HepG2 (cell line): Measurements from ENCODE around the gene LTB4R. TPM values are rescaled to one million over a fixed set of nuclear protein-coding genes. Genes with fewer than 3 reads are reported as not detected.

Experiments used
- ATAC-seq: fragments of 200-7000 bp; cut with Tn5 transposase; 3 replicates; pipeline ENCODE4 v1.9.1; 2020; ENCODE audit warnings: mild to moderate bottlenecking, moderate library complexity
- BruUV-seq: library from RNA; stranded (reverse); fragments of 400-500 nt; replicated peaks from 2 replicates; lab custom pipeline; 2021; lab: Mats Ljungman, UMichigan
- CTCF ChIA-PET: fragments of 300-600 bp; formaldehyde crosslinking; extraction: SDS; loops from one replicate; lab custom pipeline; 2021; ENCODE audit warnings: low total read pairs, inconsistent platforms, low intra/inter-chr PET ratio; lab: Yijun Ruan, JAX
- POLR2A ChIA-PET: fragments of 350-600 bp; sonication (Branson Sonifier 250); formaldehyde crosslinking; loops from one replicate; lab custom pipeline; 2020; ENCODE audit warnings: antibody characterized with exemption, inconsistent platforms; lab: Yijun Ruan, JAX
- DNase-seq: peaks from one replicate; pipeline ENCODE4 v3.0.0-alpha.2; 2015; ENCODE audit warnings: low spot score
- FAIRE-seq: peaks from 3 replicates; lab custom pipeline; 2011; peaks lifted over from hg19 to GRCh38; lab: Jason Lieb, UNC
- H2AFZ ChIP-seq: one replicate; pipeline ENCODE4 v1.6.1; 2011; ENCODE audit warnings: low read length, inconsistent platforms
- H3K27ac ChIP-seq: fragments of 300-600 bp; 3 replicates; pipeline ENCODE4 v1.8.0; 2011; ENCODE audit warnings: mixed run types, mild to moderate bottlenecking, mixed read lengths, low read length, inconsistent platforms; ENCODE audit not compliant: insufficient read depth; ENCODE audit errors: extremely low read length
- H3K27me3 ChIP-seq, 2 experiments: fragments of 200-600 bp in 1 of 2; 2 replicates in 1 of 2; 3 replicates in 1 of 2; pipeline versions ENCODE4 v1.6.0 to v1.8.0; 2011; ENCODE audit warnings: low read length in 2 of 2, mild to moderate bottlenecking in 2 of 2, moderate library complexity in 2 of 2, inconsistent platforms in 1 of 2; ENCODE audit not compliant: insufficient read depth in 2 of 2, control insufficient read depth in 1 of 2
- H3K36me3 ChIP-seq, 2 experiments: fragments of 200-600 bp in 1 of 2; replicated peaks in 1 of 2; 2 replicates in 1 of 2; 3 replicates in 1 of 2; pipeline versions ENCODE4 v1.5.1 to v1.8.0; 2011; ENCODE audit warnings: low read length in 2 of 2, inconsistent platforms in 1 of 2; ENCODE audit not compliant: insufficient read depth in 2 of 2, control insufficient read depth in 1 of 2
- H3K4me1 ChIP-seq: 2 replicates; pipeline ENCODE4 v1.5.1; 2012; ENCODE audit warnings: low read length, inconsistent platforms; ENCODE audit not compliant: insufficient read depth
- H3K4me2 ChIP-seq: 2 replicates; pipeline ENCODE4 v1.6.0; 2011; ENCODE audit warnings: low read depth, low read length, inconsistent platforms
- H3K4me3 ChIP-seq, 3 experiments: fragments of 200-600 bp in 1 of 3; sonication (generic), shearing (Covaris generic) in 1 of 3; replicated peaks in 1 of 3; 2 replicates each; pipeline ENCODE4 v1.5.1; 2011 to 2016; ENCODE audit warnings: low read length in 3 of 3, inconsistent platforms in 2 of 3, low read depth in 2 of 3, mild to moderate bottlenecking in 2 of 3, control low read depth in 1 of 3, mixed read lengths in 1 of 3; ENCODE audit not compliant: insufficient read depth in 1 of 3
- H3K79me2 ChIP-seq: one replicate; pipeline ENCODE4 v1.6.1; 2011; ENCODE audit warnings: low read length, inconsistent platforms; ENCODE audit not compliant: insufficient read depth
- H3K9ac ChIP-seq: 2 replicates; pipeline ENCODE4 v1.6.0; 2011; ENCODE audit warnings: mild to moderate bottlenecking, low read depth, low read length, inconsistent platforms; ENCODE audit not compliant: insufficient read depth
- H3K9me3 ChIP-seq: 2 replicates; pipeline ENCODE4 v1.5.1; 2012; ENCODE audit warnings: mild to moderate bottlenecking, low read length
- H4K20me1 ChIP-seq: 2 replicates; pipeline ENCODE4 v1.6.0; 2011; ENCODE audit warnings: inconsistent platforms, mild to moderate bottlenecking, low read length, moderate library complexity; ENCODE audit not compliant: insufficient read depth
- DPF2 ChIP-seq: sonication (generic); formaldehyde crosslinking; IDR thresholded peaks from 2 replicates; pipeline ENCODE4 v1.4.0; 2020; ENCODE audit warnings: mild to moderate bottlenecking, low read depth, missing genetic modification reagents, borderline replicate concordance
- FOSL2 ChIP-seq: sonication (generic); formaldehyde crosslinking; IDR thresholded peaks from 2 replicates; pipeline ENCODE4 v1.4.0; 2020; ENCODE audit warnings: missing genetic modification reagents
- FOXO1 ChIP-seq: sonication (generic); formaldehyde crosslinking; IDR thresholded peaks from 2 replicates; pipeline ENCODE4 v1.4.0; 2020; ENCODE audit warnings: missing genetic modification reagents
- KAT8 ChIP-seq: IDR thresholded peaks from 2 replicates; pipeline ENCODE4 v1.6.1; 2016; ENCODE audit warnings: missing genetic modification reagents, missing compliant biosample characterization
- KLF13 ChIP-seq: sonication (generic); formaldehyde crosslinking; IDR thresholded peaks from 2 replicates; pipeline ENCODE4 v1.4.0; 2020; ENCODE audit warnings: mild to moderate bottlenecking, missing genetic modification reagents
- NFIB ChIP-seq: sonication (generic); formaldehyde crosslinking; IDR thresholded peaks from 2 replicates; pipeline ENCODE4 v1.9.0; 2021; ENCODE audit warnings: missing genetic modification reagents, mild to moderate bottlenecking, borderline replicate concordance
- NRL ChIP-seq: sonication (generic); formaldehyde crosslinking; IDR thresholded peaks from 2 replicates; pipeline ENCODE4 v1.5.0; 2020; ENCODE audit warnings: missing genetic modification reagents, mild to moderate bottlenecking, moderate library complexity, borderline replicate concordance
- POGK ChIP-seq: sonication (generic); formaldehyde crosslinking; conservative IDR thresholded peaks from 2 replicates; pipeline ENCODE4 v1.8.0; 2022; ENCODE audit warnings: mild to moderate bottlenecking, moderate library complexity, missing genetic modification reagents
- SALL2 ChIP-seq: sonication (generic); formaldehyde crosslinking; IDR thresholded peaks from 2 replicates; pipeline ENCODE4 v1.8.1; 2023; ENCODE audit warnings: mild to moderate bottlenecking, missing genetic modification reagents, inconsistent platforms
- SETDB1 ChIP-seq: sonication (generic); formaldehyde crosslinking; IDR thresholded peaks from 2 replicates; pipeline ENCODE4 v1.5.1; 2020; ENCODE audit warnings: missing genetic modification reagents, mild to moderate bottlenecking, borderline replicate concordance
- ZNF30 ChIP-seq: sonication (generic); formaldehyde crosslinking; IDR thresholded peaks from 2 replicates; pipeline ENCODE4 v1.5.0; 2020; ENCODE audit warnings: mild to moderate bottlenecking, missing genetic modification reagents
- ZNF354B ChIP-seq: sonication (generic); formaldehyde crosslinking; IDR thresholded peaks from 2 replicates; pipeline ENCODE4 v1.8.0; 2022; ENCODE audit warnings: mild to moderate bottlenecking, missing genetic modification reagents
- ZNF44 ChIP-seq: sonication (generic); formaldehyde crosslinking; IDR thresholded peaks from 2 replicates; pipeline ENCODE4 v1.5.1; 2020; ENCODE audit warnings: mild to moderate bottlenecking, missing genetic modification reagents
- ZNF674 ChIP-seq: sonication (generic); formaldehyde crosslinking; IDR thresholded peaks from 2 replicates; pipeline ENCODE4 v1.5.0; 2020; ENCODE audit warnings: low read depth, mild to moderate bottlenecking, missing genetic modification reagents
- ZNF7 ChIP-seq: IDR thresholded peaks from 2 replicates; pipeline ENCODE4 v1.6.1; 2016; ENCODE audit warnings: missing biosample characterization, missing genetic modification reagents
- ZNF703 ChIP-seq: sonication (generic); formaldehyde crosslinking; IDR thresholded peaks from 2 replicates; pipeline ENCODE4 v1.5.1; 2020; ENCODE audit warnings: missing genetic modification reagents, mild to moderate bottlenecking, moderate library complexity, borderline replicate concordance
- ZNF850 ChIP-seq: sonication (generic); formaldehyde crosslinking; conservative IDR thresholded peaks from 2 replicates; pipeline ENCODE4 v1.9.0; 2021; ENCODE audit warnings: mild to moderate bottlenecking, missing genetic modification reagents
- WGBS: methylation state at CpG from one replicate; pipeline ENCODE4 v1.1.6; 2017; ENCODE audit warnings: low lambda C conversion rate; 5-methylcytosine and 5-hydroxymethylcytosine counted together
- in situ Hi-C: cut with HindIII; loops from 2 replicates; pipeline ENCODE4 v1.10.0; 2017; ENCODE audit warnings: low pct_unique_long_range_greater_than_20kb; ENCODE audit not compliant: extremely low pct_ligation_motif_present
- intact Hi-C: fragments of 100-400 bp; cut with micrococcal nuclease; formaldehyde crosslinking; loops from one replicate; pipeline ENCODE4 v1.10.0; 2022; ENCODE audit not compliant: unreplicated experiment
- polyA plus RNA-seq, 8 experiments: library from polyadenylated mRNA; depleted of rRNA in 3 of 8; stranded (reverse) in 7 of 8; unstranded in 1 of 8; fragments of >200 nt; fragmentation: Illumina TruSeq in 4 of 8; extraction: Trizol in 4 of 8; gene quantifications; 2 replicates each; pipeline versions ENCODE4 v1.2.1 to v1.2.3, GENCODE V29; 2011 to 2016; ENCODE audit warnings: low read depth in 4 of 8, missing spikeins in 1 of 8, mixed read lengths in 1 of 8; ENCODE audit not compliant: insufficient read depth in 1 of 8
- total RNA-seq, 5 experiments: library from RNA; depleted of rRNA; stranded (reverse); fragments of >200 nt; fragmentation: Illumina TruSeq; extraction: Trizol; gene quantifications; 2 replicates each; pipeline ENCODE4 v1.2.3, GENCODE V29; 2016; ENCODE audit warnings: low read depth in 1 of 5
- TF ChIP-seq, protein P1 (sequence below): sonication (generic); formaldehyde crosslinking; IDR thresholded peaks from 2 replicates; pipeline ENCODE4 v1.9.0; 2021; ENCODE audit warnings: missing genetic modification reagents, borderline replicate concordance
- TF ChIP-seq, protein P2 (sequence below): sonication (generic); formaldehyde crosslinking; IDR thresholded peaks from 2 replicates; pipeline ENCODE4 v1.4.0; 2020; ENCODE audit warnings: mild to moderate bottlenecking, missing genetic modification reagents

LTB4R gene
- total and polyA plus RNA-seq, 2 of the 13 experiments (the other 11 are each of a cell fraction or from before 2014, with no cell fraction given) = 3.2 to 8.2 TPM

DNA sequence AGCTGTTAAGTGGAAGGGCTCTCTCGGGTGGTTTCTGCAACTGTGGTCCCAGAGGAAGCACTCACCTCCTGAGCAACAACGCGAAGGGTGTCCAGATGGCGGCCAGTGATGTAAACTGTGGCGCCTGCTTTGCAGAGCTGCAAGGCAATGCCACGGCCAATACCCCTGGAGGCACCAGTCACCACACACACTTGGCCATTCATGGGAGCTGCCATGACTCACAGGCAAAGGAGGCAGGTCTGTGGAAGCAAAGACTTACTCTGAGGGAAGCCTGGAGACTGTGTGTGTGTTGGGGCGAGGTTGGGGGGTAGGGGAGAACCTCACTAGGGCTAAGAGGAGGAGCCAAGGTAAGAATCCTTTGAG lies 12.4 kb upstream of the LTB4R start (continued):
- no peak for TF ChIP-seq POGK (CRISPR knock-in tag)
- TF ChIP-seq SETDB1 = no peak
- TF ChIP-seq ZNF7 (CRISPR knock-in tag) = peak; percentile 20; the same call in 1 of the 2 replicates
- TF ChIP-seq ZNF354B (CRISPR knock-in tag) = 0 out of 2 replicates have a peak, but pooled peaks have one; percentile 72
- no peak for TF ChIP-seq KAT8
- TF ChIP-seq ZNF44 = no peak
- peak; percentile 81 for TF ChIP-seq FOSL2 (CRISPR knock-in tag)
- 0 out of 2 replicates have a peak, but pooled peaks have one; percentile 12 for TF ChIP-seq ZNF850
- TF ChIP-seq ZNF674 = peak; percentile 87; the same call in 1 of the 2 replicates

DNA sequence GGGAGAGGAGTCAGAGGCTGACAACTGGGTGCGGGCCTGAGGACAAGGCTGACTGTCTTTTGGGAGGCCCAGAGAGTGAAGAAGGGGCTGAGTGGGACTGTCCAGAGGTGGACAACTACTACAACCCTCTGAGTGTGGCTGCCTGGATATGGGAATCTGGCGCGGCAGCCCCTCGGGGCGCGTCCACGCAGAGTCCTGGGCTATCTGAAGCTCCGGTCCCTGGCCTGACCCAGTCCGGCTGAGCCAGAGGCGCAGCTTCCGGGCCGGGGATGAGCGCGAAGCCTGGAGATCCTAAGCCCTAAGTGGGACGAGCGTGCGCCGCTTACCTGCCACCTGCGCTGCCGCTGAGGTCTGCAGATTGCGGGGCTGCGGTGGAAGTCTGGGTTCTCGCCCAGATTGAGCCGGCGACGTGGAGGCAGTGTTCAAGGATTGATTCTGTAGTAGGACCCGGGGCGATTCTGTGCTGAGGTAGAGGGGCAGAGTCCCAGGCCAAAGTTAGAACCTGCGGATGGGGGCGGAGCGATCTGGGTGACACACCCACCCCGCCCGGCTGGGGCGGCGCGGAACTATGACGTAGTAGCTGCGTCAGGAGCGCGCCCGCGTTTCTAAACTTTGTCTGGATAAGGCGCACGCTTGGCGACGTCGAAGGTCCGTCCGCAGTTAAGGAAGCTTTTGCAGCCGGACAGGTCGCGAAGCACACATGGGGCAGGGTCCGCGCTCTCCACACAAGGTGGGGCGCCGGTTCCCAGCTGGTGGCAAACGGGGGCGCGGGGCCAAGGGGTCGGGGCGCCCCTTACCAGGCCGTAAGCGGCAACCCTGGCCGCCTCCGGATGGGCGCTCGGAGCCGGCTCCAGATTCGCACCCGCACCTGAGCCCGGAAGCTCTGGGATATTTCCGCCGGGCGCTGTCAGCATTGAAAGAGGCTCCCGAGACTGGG lies 11.8 kb upstream of the LTB4R start, which contains the start of the genes DHRS1 and NOP9:
Gene DHRS1, minus strand, starts transcription at position 526 of the 937 bp plus-strand sequence. CDS start 674 bp downstream, outside the sequence.
Gene NOP9, plus strand, starts transcription at position 596 of the 937 bp plus-strand sequence. Its CDS starts 105 bp downstream, at position 701.
- intact Hi-C loops (loop anchor here (1.0 to 10.0 kb wide), 3 partner anchors 8 to 995 kb away; partner anchors contain the start of genes BCL2L2, CIDEB, EMC9 and PPP1R3E), in situ Hi-C loops (loop anchor here (5.0 kb wide), 1 partner anchor 57 kb away; the partner anchor contains the start of gene TINF2)
- DNase-seq = peak; percentile 93
- TF ChIP-seq FOXO1 (CRISPR knock-in tag) (peak; percentile 57), SALL2 (peak; percentile 93), NRL (CRISPR knock-in tag) (peak; percentile 99), ZNF30 (peak; percentile 47; the same call in 1 of the 2 replicates), DPF2 (CRISPR knock-in tag) (no peak; the same call in 1 of the 2 replicates), NFIB (CRISPR knock-in tag) (no peak), KLF13 (peak; percentile 48; the same call in 1 of the 2 replicates), ZNF703 (CRISPR knock-in tag) (no peak)
- TF ChIP-seq, protein P1, sequence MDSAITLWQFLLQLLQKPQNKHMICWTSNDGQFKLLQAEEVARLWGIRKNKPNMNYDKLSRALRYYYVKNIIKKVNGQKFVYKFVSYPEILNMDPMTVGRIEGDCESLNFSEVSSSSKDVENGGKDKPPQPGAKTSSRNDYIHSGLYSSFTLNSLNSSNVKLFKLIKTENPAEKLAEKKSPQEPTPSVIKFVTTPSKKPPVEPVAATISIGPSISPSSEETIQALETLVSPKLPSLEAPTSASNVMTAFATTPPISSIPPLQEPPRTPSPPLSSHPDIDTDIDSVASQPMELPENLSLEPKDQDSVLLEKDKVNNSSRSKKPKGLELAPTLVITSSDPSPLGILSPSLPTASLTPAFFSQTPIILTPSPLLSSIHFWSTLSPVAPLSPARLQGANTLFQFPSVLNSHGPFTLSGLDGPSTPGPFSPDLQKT (CRISPR knock-in tag) = peak; percentile 91
- TF ChIP-seq, protein P2, sequence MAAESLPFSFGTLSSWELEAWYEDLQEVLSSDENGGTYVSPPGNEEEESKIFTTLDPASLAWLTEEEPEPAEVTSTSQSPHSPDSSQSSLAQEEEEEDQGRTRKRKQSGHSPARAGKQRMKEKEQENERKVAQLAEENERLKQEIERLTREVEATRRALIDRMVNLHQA = no peak

More for the DNA sequence above, 11.8 kb upstream of the LTB4R start, which contains the start of the genes DHRS1 and NOP9:
- peak within 1 kb of the TSS; percentile 79 to 98 (median 89) for H3K4me3 ChIP-seq
- H3K4me1 ChIP-seq = peaks cover 45% of the 10 kb centered on the region
- peaks cover 39% of the 10 kb centered on the region for H3K79me2 ChIP-seq
- TSS peak; percentile 67 for BruUV-seq
- 0 out of 2 replicates have a peak, but pooled peaks cover 4% of the 10 kb centered on the region for H4K20me1 ChIP-seq
- no peaks in the 10 kb centered on the region for H3K9me3 ChIP-seq
- POLR2A ChIA-PET = interaction anchor here (0.6 to 24.7 kb wide), 35 partner anchors 9 to 541 kb away, joined by 3 to 850 read pairs (median 6); partner anchors contain the start of genes CBLN3, CHMP4A, CIDEB and DCAF11
- WGBS = under 1% methylated on average over 58 of the region's 75 CpGs
- H3K36me3 ChIP-seq = peaks cover 44 to 55% of the 10 kb centered on the region in 2 experiments
- ATAC-seq (peak; percentile 80), FAIRE-seq (peak; percentile 74)
- no peak within 1 kb of the TSS for H2AFZ ChIP-seq
- H3K27me3 ChIP-seq = no peaks in the 10 kb centered on the region; a peak in 1 of 5 replicates
- peak within 1 kb of the TSS; percentile 83 for H3K27ac ChIP-seq
- peak within 1 kb of the TSS; percentile 99 for H3K4me2 ChIP-seq
- H3K9ac ChIP-seq = peak within 1 kb of the TSS; percentile 92
- CTCF ChIA-PET = interaction anchor here (1.6 to 5.7 kb wide), 5 partner anchors 9 to 86 kb away, joined by 4 to 217 read pairs (median 44); partner anchors contain the start of genes CHMP4A, CIDEB, LTB4R2 and MDP1
